PFSK-1 (cell line): ENCODE measurements around the gene HOXA3.

Source experiments
- FOXP2 ChIP-seq: optimal IDR thresholded peaks from 2 replicates; pipeline ENCODE3; 2011; ENCODE audit warnings: borderline replicate concordance, control low read depth, inconsistent platforms; ENCODE audit not compliant: insufficient read depth; ENCODE audit errors: extremely low read length, extremely low read depth
- POLR2AphosphoS5 ChIP-seq: IDR thresholded peaks from 2 replicates; pipeline ENCODE4 v1.6.1; 2012; ENCODE audit warnings: low read depth, mild to moderate bottlenecking, control low read depth, low read length, moderate library complexity
- REST ChIP-seq, 2 experiments: IDR thresholded peaks; 2 replicates each; pipeline versions ENCODE4 v1.6.1 to v1.8.0; 2011 to 2012; ENCODE audit warnings: low read depth in 2 of 2, low read length in 2 of 2, control low read depth in 1 of 2, inconsistent platforms in 1 of 2, mild to moderate bottlenecking in 1 of 2, moderate library complexity in 1 of 2; ENCODE audit not compliant: insufficient read depth in 1 of 2
- SIN3A ChIP-seq: IDR thresholded peaks from 2 replicates; pipeline ENCODE4 v1.6.1; 2012; ENCODE audit warnings: mild to moderate bottlenecking, low read length, moderate library complexity, borderline replicate concordance; ENCODE audit not compliant: insufficient read depth
- TAF1 ChIP-seq: IDR thresholded peaks from 2 replicates; pipeline ENCODE4 v1.6.1; 2012; ENCODE audit warnings: low read length, control low read depth, borderline replicate concordance; ENCODE audit not compliant: insufficient read depth

GRCh38 chr7:27064159-27064558 lies 88.2 kb downstream of the HOXA3 start:
- TF ChIP-seq TAF1 = no peak
- TF ChIP-seq REST (IDR thresholded peaks at IDR 0.05; ENCODE audit: insufficient read depth in 1 of 2, low read depth in 2 of 2, low read length in 2 of 2) = no peak
- TF ChIP-seq POLR2AphosphoS5 = no peak
- TF ChIP-seq SIN3A = no peak
- no peak for TF ChIP-seq FOXP2
